GM12878 (cell line): ENCODE results near the gene DNAAF1.

Source experiments
- CTCF ChIP-seq, 3 experiments: IDR thresholded peaks in 2 of 3; conservative IDR thresholded peaks in 1 of 3; 2 replicates each; pipeline ENCODE4 v1.5.1; 2011; ENCODE audit warnings: low read depth in 3 of 3, low read length in 3 of 3, mild to moderate bottlenecking in 3 of 3, control low read depth in 2 of 3, moderate library complexity in 2 of 3, inconsistent platforms in 1 of 3, mixed read lengths in 1 of 3; ENCODE audit not compliant: control insufficient read depth in 2 of 3, insufficient read depth in 1 of 3; ENCODE audit errors: extremely low read depth in 1 of 3
- EGR1 ChIP-seq, 2 experiments: IDR thresholded peaks; 1 replicate in 1 of 2; 2 replicates in 1 of 2; pipeline ENCODE4 v1.6.1; 2011 to 2012; ENCODE audit warnings: low read depth in 2 of 2, low read length in 2 of 2, borderline replicate concordance in 1 of 2, mild to moderate bottlenecking in 1 of 2, moderate library complexity in 1 of 2
- EP300 ChIP-seq, 2 experiments: fragments of 150-350 bp in 1 of 2; IDR thresholded peaks; 2 replicates each; pipeline ENCODE4 v1.6.1; 2011 to 2012; ENCODE audit warnings: low read depth in 2 of 2, low read length in 2 of 2, borderline replicate concordance in 1 of 2, improper control_type of control experiment in 1 of 2, inconsistent platforms in 1 of 2; ENCODE audit not compliant: control insufficient read depth in 1 of 2
- ESRRA ChIP-seq: IDR thresholded peaks from 2 replicates; pipeline ENCODE4 v1.6.1; 2012; ENCODE audit warnings: mild to moderate bottlenecking, low read length, improper control_type of control experiment
- EZH2 ChIP-seq: IDR thresholded peaks from 2 replicates; pipeline ENCODE4 v1.6.1; 2012; ENCODE audit warnings: low read depth, mild to moderate bottlenecking, control low read depth, inconsistent platforms, low read length, borderline replicate concordance; ENCODE audit not compliant: control insufficient read depth
- KDM1A ChIP-seq: fragments of 200-600 bp; sonication (generic); IDR thresholded peaks from 2 replicates; pipeline ENCODE4 v1.6.1; 2016; ENCODE audit warnings: borderline replicate concordance
- NRF1 ChIP-seq: conservative IDR thresholded peaks from 2 replicates; pipeline ENCODE4 v1.6.1; 2011; ENCODE audit warnings: mild to moderate bottlenecking, low read depth, low read length, improper control_type of control experiment
- POLR2AphosphoS2 ChIP-seq: IDR thresholded peaks from 2 replicates; pipeline ENCODE4 v1.6.1; 2011; ENCODE audit warnings: low read depth, mild to moderate bottlenecking, low read length, improper control_type of control experiment, moderate library complexity
- POLR2AphosphoS5 ChIP-seq: IDR thresholded peaks from 2 replicates; pipeline ENCODE4 v1.6.1; 2011; ENCODE audit warnings: mild to moderate bottlenecking, low read length, inconsistent platforms
- SREBF1 ChIP-seq: IDR thresholded peaks from 2 replicates; pipeline ENCODE4 v1.6.1; 2012; ENCODE audit warnings: mild to moderate bottlenecking, low read length
- SRF ChIP-seq, 2 experiments: IDR thresholded peaks; 2 replicates each; pipeline ENCODE4 v1.6.1; 2011; ENCODE audit warnings: low read depth in 2 of 2, low read length in 2 of 2, mild to moderate bottlenecking in 1 of 2, moderate library complexity in 1 of 2
- SUZ12 ChIP-seq: fragments of 200-600 bp; sonication (generic); IDR thresholded peaks from one replicate; pipeline ENCODE4 v1.6.1; 2018; ENCODE audit warnings: antibody characterized with exemption, mild to moderate bottlenecking; ENCODE audit not compliant: unreplicated experiment
- ZBED1 ChIP-seq: IDR thresholded peaks from 2 replicates; pipeline ENCODE4 v1.6.1; 2016; ENCODE audit warnings: borderline replicate concordance
- ZNF274 ChIP-seq: IDR thresholded peaks from one replicate; pipeline ENCODE4 v1.8.0; 2011; ENCODE audit not compliant: insufficient read length, insufficient read depth

DNA sequence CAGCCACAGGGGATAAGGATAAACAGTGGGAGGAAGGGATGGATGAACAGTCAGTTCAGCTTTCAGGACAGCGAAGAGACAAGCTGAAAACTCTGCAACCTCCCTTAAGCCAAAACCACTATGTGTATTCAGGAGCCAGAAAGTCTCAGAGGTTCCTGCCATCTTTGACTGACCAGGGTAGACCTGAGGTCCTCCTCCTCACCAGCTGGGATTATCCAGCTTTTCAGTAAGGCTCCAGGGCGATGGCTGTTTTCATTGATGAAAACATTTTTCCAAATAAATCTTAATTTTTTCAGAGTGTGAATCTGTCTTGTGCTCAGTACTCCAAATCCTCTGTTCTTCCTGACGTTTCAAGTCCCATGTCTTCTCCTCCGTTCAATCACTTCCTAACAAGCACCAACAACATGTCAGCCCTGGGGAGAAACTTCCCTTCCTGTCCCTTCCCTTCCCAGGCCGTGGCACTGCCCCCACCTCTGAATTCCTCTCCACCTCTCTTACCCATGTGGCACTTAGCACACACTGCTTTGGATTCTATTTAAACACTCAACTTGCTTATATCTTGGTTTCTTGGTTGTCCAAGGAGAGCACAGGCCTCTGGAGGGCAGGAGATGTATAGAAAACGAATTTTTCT is 5.4 kb upstream of the DNAAF1 start:
- TF ChIP-seq SREBF1 (no peak), CTCF (IDR thresholded peaks at IDR 0.05 in 2 of 3, conservative IDR thresholded peaks at IDR 0.05 in 1 of 3; ENCODE audit: control insufficient read depth in 2 of 3, extremely low read depth in 1 of 3, insufficient read depth in 1 of 3, low read depth in 3 of 3, low read length in 3 of 3) (no peak), ZNF274 (no peak), SRF (IDR thresholded peaks at IDR 0.05; ENCODE audit: low read depth in 2 of 2, low read length in 2 of 2) (no peak), ZBED1 (no peak), ESRRA (no peak), EGR1 (IDR thresholded peaks at IDR 0.05; ENCODE audit: borderline replicate concordance in 1 of 2, low read depth in 2 of 2, low read length in 2 of 2) (no peak), EP300 (IDR thresholded peaks at IDR 0.05; ENCODE audit: borderline replicate concordance in 1 of 2, control insufficient read depth in 1 of 2, low read depth in 2 of 2, low read length in 2 of 2) (no peak), KDM1A (no peak), SUZ12 (no peak), NRF1 (no peak), POLR2AphosphoS5 (no peak), POLR2AphosphoS2 (no peak), EZH2 (no peak)
